H9 (cell line): ENCODE results near the gene C1orf146. TPM values are rescaled to one million over a fixed set of nuclear protein-coding genes. Genes with fewer than 3 reads are reported as not detected.

ENCODE experiments used
- DNase-seq: peaks from one replicate; pipeline ENCODE4 v3.0.0-alpha.2; 2017
- H2AFZ ChIP-seq: one replicate; pipeline ENCODE4 v1.6.1; 2013; ENCODE audit warnings: mild to moderate bottlenecking, low read length, control low read depth, moderate library complexity
- H2AK5ac ChIP-seq: 2 replicates; pipeline ENCODE4 v1.6.1; 2013; ENCODE audit warnings: low read length, control low read depth, mixed read lengths; ENCODE audit not compliant: insufficient read length
- H2BK120ac ChIP-seq: one replicate; pipeline ENCODE4 v1.6.1; 2013; ENCODE audit warnings: low read depth, mild to moderate bottlenecking, low read length, control low read depth, inconsistent platforms; ENCODE audit not compliant: poor library complexity, severe bottlenecking
- H2BK12ac ChIP-seq: 2 replicates; pipeline ENCODE4 v1.6.1; 2013; ENCODE audit warnings: low read length, control low read depth, mixed read lengths, low read depth; ENCODE audit not compliant: insufficient read length
- H2BK15ac ChIP-seq: 2 replicates; pipeline ENCODE4 v1.6.1; 2013; ENCODE audit warnings: low read depth, low read length, control low read depth
- H2BK20ac ChIP-seq: one replicate; pipeline ENCODE4 v1.6.1; 2013; ENCODE audit warnings: low read depth, mild to moderate bottlenecking, low read length, control low read depth, inconsistent platforms; ENCODE audit not compliant: poor library complexity, severe bottlenecking
- H2BK5ac ChIP-seq: 2 replicates; pipeline ENCODE4 v1.6.1; 2013; ENCODE audit warnings: low read length, control low read depth, mixed read lengths; ENCODE audit not compliant: insufficient read length
- H3K14ac ChIP-seq: 2 replicates; pipeline ENCODE4 v1.6.1; 2013; ENCODE audit warnings: low read length, control low read depth; ENCODE audit not compliant: insufficient read depth
- H3K18ac ChIP-seq: 2 replicates; pipeline ENCODE4 v1.6.1; 2013; ENCODE audit warnings: low read depth, mild to moderate bottlenecking, mixed read lengths, low read length, control low read depth; ENCODE audit not compliant: insufficient read length
- H3K23ac ChIP-seq: 2 replicates; pipeline ENCODE4 v1.6.1; 2013; ENCODE audit warnings: low read length, control low read depth, mixed read lengths, low read depth; ENCODE audit not compliant: insufficient read length
- H3K23me2 ChIP-seq: 2 replicates; pipeline ENCODE4 v1.6.1; 2013; ENCODE audit warnings: low read depth, mild to moderate bottlenecking, mixed read lengths, low read length, control low read depth; ENCODE audit not compliant: insufficient read length, poor library complexity, severe bottlenecking
- H3K27ac ChIP-seq: 2 replicates; pipeline ENCODE4 v1.5.1; 2013; ENCODE audit warnings: low read length, control low read depth, mixed read lengths, low read depth; ENCODE audit not compliant: insufficient read length
- H3K27me3 ChIP-seq: 2 replicates; pipeline ENCODE4 v1.6.1; 2013; ENCODE audit warnings: low read length, control low read depth, inconsistent platforms; ENCODE audit not compliant: insufficient read depth
- H3K4ac ChIP-seq: 2 replicates; pipeline ENCODE4 v1.6.1; 2013; ENCODE audit warnings: low read depth, mild to moderate bottlenecking, control low read depth, inconsistent platforms, low read length, moderate library complexity
- H3K4me1 ChIP-seq: 2 replicates; pipeline ENCODE4 v1.6.1; 2013; ENCODE audit warnings: low read length, control low read depth, inconsistent platforms; ENCODE audit not compliant: insufficient read depth
- H3K4me2 ChIP-seq: 2 replicates; pipeline ENCODE4 v1.6.1; 2013; ENCODE audit warnings: low read length, control low read depth, mixed read lengths; ENCODE audit not compliant: insufficient read length, insufficient read depth
- H3K56ac ChIP-seq: 2 replicates; pipeline ENCODE4 v1.6.1; 2013; ENCODE audit warnings: low read depth, mild to moderate bottlenecking, mixed read lengths, low read length, control low read depth; ENCODE audit not compliant: insufficient read length
- H3K79me1 ChIP-seq: 2 replicates; pipeline ENCODE4 v1.6.1; 2013; ENCODE audit warnings: low read depth, mild to moderate bottlenecking, moderate library complexity, low read length, control low read depth, inconsistent platforms; ENCODE audit not compliant: insufficient read depth, poor library complexity, severe bottlenecking
- H3K79me2 ChIP-seq: 2 replicates; pipeline ENCODE4 v1.6.1; 2013; ENCODE audit warnings: low read length, control low read depth, inconsistent platforms; ENCODE audit not compliant: insufficient read depth
- H3K9ac ChIP-seq: 2 replicates; pipeline ENCODE4 v1.6.1; 2013; ENCODE audit warnings: low read length, control low read depth, mixed read lengths; ENCODE audit not compliant: insufficient read length; ENCODE audit errors: extremely low read depth
- H3K9me3 ChIP-seq: one replicate; pipeline ENCODE4 v1.6.1; 2013; ENCODE audit warnings: low read depth, low read length, inconsistent platforms; ENCODE audit not compliant: control insufficient read depth
- H3T11ph ChIP-seq: one replicate; pipeline ENCODE4 v1.6.1; 2013; ENCODE audit warnings: mild to moderate bottlenecking, low read length, control low read depth, inconsistent platforms
- H4K20me1 ChIP-seq: one replicate; pipeline ENCODE4 v1.6.1; 2013; ENCODE audit not compliant: control insufficient read depth, insufficient read length, insufficient read depth
- H4K5ac ChIP-seq: 2 replicates; pipeline ENCODE4 v1.6.1; 2013; ENCODE audit warnings: low read depth, mild to moderate bottlenecking, mixed read lengths, low read length, control low read depth; ENCODE audit not compliant: insufficient read length
- H4K8ac ChIP-seq: replicated peaks from 2 replicates; pipeline ENCODE4 v1.6.1; 2013; ENCODE audit warnings: low read length, control low read depth, mixed read lengths, low read depth; ENCODE audit not compliant: insufficient read length
- H4K91ac ChIP-seq: 2 replicates; pipeline ENCODE4 v1.6.1; 2013; ENCODE audit warnings: low read depth, mild to moderate bottlenecking, moderate library complexity, mixed read lengths, low read length, control low read depth; ENCODE audit not compliant: insufficient read length
- H3K27ac Mint-ChIP-seq, 3 experiments: 2 replicates in 2 of 3; 3 replicates in 1 of 3; pipeline ENCODE4 v1.8.0; 2020 to 2021; ENCODE audit warnings: mixed read lengths in 3 of 3, mild to moderate bottlenecking in 1 of 3, moderate library complexity in 1 of 3
- H3K27me3 Mint-ChIP-seq: 2 replicates; pipeline ENCODE4 v1.8.0; 2021; ENCODE audit warnings: low read depth, mild to moderate bottlenecking, moderate library complexity, mixed read lengths
- H3K36me3 Mint-ChIP-seq, 3 experiments: 2 replicates in 2 of 3; 3 replicates in 1 of 3; pipeline ENCODE4 v1.8.0; 2020 to 2021; ENCODE audit warnings: low read depth in 3 of 3, mixed read lengths in 3 of 3; ENCODE audit not compliant: insufficient read depth in 1 of 3
- H3K4me1 Mint-ChIP-seq, 2 experiments: 2 replicates each; pipeline ENCODE4 v1.8.0; 2020; ENCODE audit warnings: mixed read lengths in 2 of 2
- H3K4me3 Mint-ChIP-seq, 2 experiments: 2 replicates in 1 of 2; 3 replicates in 1 of 2; pipeline ENCODE4 v1.8.0; 2020 to 2021; ENCODE audit warnings: mild to moderate bottlenecking in 2 of 2, mixed read lengths in 2 of 2, moderate library complexity in 1 of 2
- H3K9me3 Mint-ChIP-seq, 2 experiments: 2 replicates in 1 of 2; 3 replicates in 1 of 2; pipeline ENCODE4 v1.8.0; 2020; ENCODE audit warnings: mild to moderate bottlenecking in 2 of 2, mixed read lengths in 2 of 2, moderate library complexity in 1 of 2
- CTCF ChIP-seq: fragments of 200-600 bp; sonication (generic); conservative IDR thresholded peaks from 3 replicates; pipeline ENCODE4 v1.8.0; 2021; ENCODE audit warnings: antibody characterized with exemption, mild to moderate bottlenecking
- total RNA-seq: library from RNA; stranded (reverse); gene quantifications from 2 replicates; pipeline ENCODE4 v1.2.1, GENCODE V29; 2021

C1orf146 gene
- total RNA-seq, 1 experiment from 2014 or later: not detected

GRCh38 chr1:92219028-92219427, 1.3 kb downstream of the C1orf146 start:
- Histone ChIP-seq H3K4me2 (no peak overlapping the region), H3K4ac (no peak overlapping the region), H2AK5ac (no peak overlapping the region), H3K79me1 (no peaks in the 10 kb centered on the region), H4K91ac (no peak overlapping the region), H2BK5ac (no peak overlapping the region), H3K18ac (no peak overlapping the region), H3K27me3 (no peaks in the 10 kb centered on the region), H4K8ac (no peak overlapping the region), H3T11ph (no peak overlapping the region), H2BK12ac (no peak overlapping the region), H3K23me2 (no peaks in the 10 kb centered on the region), H3K23ac (no peak overlapping the region), H3K4me1 (no peaks in the 10 kb centered on the region), H2BK20ac (no peak overlapping the region), H3K9me3 (no peaks in the 10 kb centered on the region), H3K79me2 (no peaks in the 10 kb centered on the region), H3K14ac (no peak overlapping the region), H4K20me1 (no peaks in the 10 kb centered on the region), H2AFZ (no peak overlapping the region), H3K9ac (no peak overlapping the region), H3K56ac (no peak overlapping the region), H4K5ac (no peak overlapping the region), H2BK15ac (no peak overlapping the region), H3K27ac (no peak overlapping the region), H2BK120ac (no peak overlapping the region)
- Mint-ChIP-seq H3K9me3 (no peaks in the 10 kb centered on the region), H3K27me3 (no peaks in the 10 kb centered on the region), H3K4me3 (no peak overlapping the region), H3K4me1 (peaks cover 0 to 2% of the 10 kb centered on the region in 2 experiments; a peak in 2 of 4 replicates), H3K27ac (no peak overlapping the region; a peak in 1 of 7 replicates), H3K36me3 (no peaks in the 10 kb centered on the region; a peak in 1 of 7 replicates)
- no peak for TF ChIP-seq CTCF
- DNase-seq: no peak
